GM12878 (cell line): Measurements from ENCODE around the gene DIPK1A.

Experiments
- DPF2 ChIP-seq: fragments of 450-650 bp; IDR thresholded peaks from 2 replicates; pipeline ENCODE4 v1.6.1; 2017; ENCODE audit warnings: mild to moderate bottlenecking
- ELK1 ChIP-seq: IDR thresholded peaks from 2 replicates; pipeline ENCODE4 v1.6.1; 2012; ENCODE audit warnings: low read depth, low read length, improper control_type of control experiment
- ESRRA ChIP-seq: IDR thresholded peaks from 2 replicates; pipeline ENCODE4 v1.6.1; 2012; ENCODE audit warnings: mild to moderate bottlenecking, low read length, improper control_type of control experiment
- GATAD2B ChIP-seq: fragments of 450-650 bp; conservative IDR thresholded peaks from 2 replicates; pipeline ENCODE4 v1.6.1; 2017; ENCODE audit warnings: low read depth, mild to moderate bottlenecking, moderate library complexity
- NFIC ChIP-seq: IDR thresholded peaks from 2 replicates; pipeline ENCODE4 v1.6.1; 2012; ENCODE audit warnings: low read depth, mild to moderate bottlenecking, inconsistent platforms, low read length, moderate library complexity
- POLR2A ChIP-seq: IDR thresholded peaks from 2 replicates; pipeline ENCODE4 v1.6.1; 2011; ENCODE audit warnings: low read depth, mild to moderate bottlenecking, low read length
- RAD21 ChIP-seq: IDR thresholded peaks from 2 replicates; pipeline ENCODE4 v1.6.1; 2011; ENCODE audit warnings: mild to moderate bottlenecking, low read depth, low read length, moderate library complexity; ENCODE audit not compliant: insufficient read depth
- SREBF2 ChIP-seq: IDR thresholded peaks from 2 replicates; pipeline ENCODE4 v1.6.1; 2012; ENCODE audit warnings: mild to moderate bottlenecking, low read length
- STAT1 ChIP-seq: fragments of 450-650 bp; conservative IDR thresholded peaks from 2 replicates; pipeline ENCODE4 v1.6.1; 2014; ENCODE audit warnings: antibody characterized with exemption, mild to moderate bottlenecking
- YY1 ChIP-seq: IDR thresholded peaks from 2 replicates; pipeline ENCODE4 v1.6.1; 2011; ENCODE audit warnings: low read depth, mild to moderate bottlenecking, low read length
- ZSCAN29 ChIP-seq: fragments of 450-650 bp; IDR thresholded peaks from 2 replicates; pipeline ENCODE4 v1.6.1; 2017; ENCODE audit warnings: mild to moderate bottlenecking, moderate library complexity
- TF ChIP-seq, protein P1 (sequence below), 3 experiments: IDR thresholded peaks in 2 of 3; conservative IDR thresholded peaks in 1 of 3; 2 replicates each; pipeline ENCODE4 v1.5.1; 2011; ENCODE audit warnings: low read depth in 3 of 3, low read length in 3 of 3, mild to moderate bottlenecking in 3 of 3, control low read depth in 2 of 3, moderate library complexity in 2 of 3, inconsistent platforms in 1 of 3, mixed read lengths in 1 of 3; ENCODE audit not compliant: control insufficient read depth in 2 of 3, insufficient read depth in 1 of 3; ENCODE audit errors: extremely low read depth in 1 of 3
- TF ChIP-seq, protein P2 (sequence below): IDR thresholded peaks from 2 replicates; pipeline ENCODE4 v1.6.1; 2011; ENCODE audit warnings: low read depth, mild to moderate bottlenecking, low read length, moderate library complexity, borderline replicate concordance; ENCODE audit errors: extremely low read depth

- TF ChIP-seq DPF2 (no peak), RAD21 (no peak), STAT1 (no peak), POLR2A (no peak), SREBF2 (no peak), YY1 (no peak), ZSCAN29 (no peak), NFIC (no peak), ELK1 (no peak), ESRRA (no peak), GATAD2B (no peak)
- TF ChIP-seq, protein P1, sequence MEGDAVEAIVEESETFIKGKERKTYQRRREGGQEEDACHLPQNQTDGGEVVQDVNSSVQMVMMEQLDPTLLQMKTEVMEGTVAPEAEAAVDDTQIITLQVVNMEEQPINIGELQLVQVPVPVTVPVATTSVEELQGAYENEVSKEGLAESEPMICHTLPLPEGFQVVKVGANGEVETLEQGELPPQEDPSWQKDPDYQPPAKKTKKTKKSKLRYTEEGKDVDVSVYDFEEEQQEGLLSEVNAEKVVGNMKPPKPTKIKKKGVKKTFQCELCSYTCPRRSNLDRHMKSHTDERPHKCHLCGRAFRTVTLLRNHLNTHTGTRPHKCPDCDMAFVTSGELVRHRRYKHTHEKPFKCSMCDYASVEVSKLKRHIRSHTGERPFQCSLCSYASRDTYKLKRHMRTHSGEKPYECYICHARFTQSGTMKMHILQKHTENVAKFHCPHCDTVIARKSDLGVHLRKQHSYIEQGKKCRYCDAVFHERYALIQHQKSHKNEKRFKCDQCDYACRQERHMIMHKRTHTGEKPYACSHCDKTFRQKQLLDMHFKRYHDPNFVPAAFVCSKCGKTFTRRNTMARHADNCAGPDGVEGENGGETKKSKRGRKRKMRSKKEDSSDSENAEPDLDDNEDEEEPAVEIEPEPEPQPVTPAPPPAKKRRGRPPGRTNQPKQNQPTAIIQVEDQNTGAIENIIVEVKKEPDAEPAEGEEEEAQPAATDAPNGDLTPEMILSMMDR (IDR thresholded peaks at IDR 0.05 in 2 of 3, conservative IDR thresholded peaks at IDR 0.05 in 1 of 3; ENCODE audit: control insufficient read depth in 2 of 3, extremely low read depth in 1 of 3, insufficient read depth in 1 of 3, low read depth in 3 of 3, low read length in 3 of 3): no peak
- TF ChIP-seq, protein P2, sequence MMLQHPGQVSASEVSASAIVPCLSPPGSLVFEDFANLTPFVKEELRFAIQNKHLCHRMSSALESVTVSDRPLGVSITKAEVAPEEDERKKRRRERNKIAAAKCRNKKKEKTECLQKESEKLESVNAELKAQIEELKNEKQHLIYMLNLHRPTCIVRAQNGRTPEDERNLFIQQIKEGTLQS: no peak
Observed at GRCh38 chr1:92874987-92875386, 86.3 kb downstream of the DIPK1A start.
